Measurements from ENCODE around the gene PPP2R5D. TPM values are rescaled to one million over a fixed set of nuclear protein-coding genes. Genes with fewer than 3 reads are reported as not detected.

PPP2R5D gene
- total RNA-seq, 6 experiments from 2014 or later: 37.7 to 50.7 (median 43.4) TPM

GRCh38 chr6:43021270-43022047 is 37.1 kb downstream of the PPP2R5D start, which contains the start of gene RRP36:
RRP36 (plus strand) TSS chr6:43021623; CDS start chr6:43021655, 32 bp downstream.
- no peaks in the 10 kb centered on the region; the same call in 1 of the 2 replicates for H3K27me3 Mint-ChIP-seq (ENCODE audit: insufficient read depth)
- TF ChIP-seq CTCF (IDR thresholded peaks at IDR 0.05): no peak
- peak within 1 kb of the TSS; percentile 94 for H3K27ac Mint-ChIP-seq
- no peaks in the 10 kb centered on the region for H3K9me3 Mint-ChIP-seq
- peaks cover 33% of the 10 kb centered on the region for H3K4me1 Mint-ChIP-seq (ENCODE audit: low read depth)
- peak; percentile 66 for DNase-seq
- peaks cover 30% of the 10 kb centered on the region for H3K36me3 Mint-ChIP-seq (ENCODE audit: low read depth)
- H3K4me3 Mint-ChIP-seq: peak within 1 kb of the TSS; percentile 100

GRCh38 chr6:43024436-43024835 is 40.1 kb downstream of the PPP2R5D start:
- H3K27ac Mint-ChIP-seq: peak overlapping the region; percentile 42
- TF ChIP-seq CTCF (IDR thresholded peaks at IDR 0.05): no peak
- H3K4me1 Mint-ChIP-seq (ENCODE audit: low read depth): peaks cover 22% of the 10 kb centered on the region
- no peak for DNase-seq
- peaks cover 27% of the 10 kb centered on the region for H3K36me3 Mint-ChIP-seq (ENCODE audit: low read depth)
- H3K27me3 Mint-ChIP-seq (ENCODE audit: insufficient read depth): no peaks in the 10 kb centered on the region; the same call in 1 of the 2 replicates
- no peaks in the 10 kb centered on the region for H3K9me3 Mint-ChIP-seq
- peak overlapping the region; percentile 27 for H3K4me3 Mint-ChIP-seq

GRCh38 chr6:43026365-43026764 is 42.0 kb downstream of the PPP2R5D start:
- H3K4me1 Mint-ChIP-seq (ENCODE audit: low read depth): peaks cover 10% of the 10 kb centered on the region
- peaks cover 27% of the 10 kb centered on the region for H3K36me3 Mint-ChIP-seq (ENCODE audit: low read depth)
- no peaks in the 10 kb centered on the region; the same call in 1 of the 2 replicates for H3K27me3 Mint-ChIP-seq (ENCODE audit: insufficient read depth)
- no peaks in the 10 kb centered on the region for H3K9me3 Mint-ChIP-seq
- no peak overlapping the region for H3K27ac Mint-ChIP-seq
- TF ChIP-seq CTCF (IDR thresholded peaks at IDR 0.05): no peak
- DNase-seq: no peak
- H3K4me3 Mint-ChIP-seq: no peak overlapping the region

- TF ChIP-seq CTCF (IDR thresholded peaks at IDR 0.05): no peak
- no peaks in the 10 kb centered on the region for H3K9me3 Mint-ChIP-seq
- H3K27ac Mint-ChIP-seq: no peak overlapping the region
- H3K4me3 Mint-ChIP-seq: no peak overlapping the region
- peaks cover 6% of the 10 kb centered on the region for H3K4me1 Mint-ChIP-seq (ENCODE audit: low read depth)
- H3K36me3 Mint-ChIP-seq (ENCODE audit: low read depth): peaks cover 34% of the 10 kb centered on the region
- no peak for DNase-seq
- H3K27me3 Mint-ChIP-seq (ENCODE audit: insufficient read depth): 0 out of 2 replicates have a peak, but pooled peaks cover 2% of the 10 kb centered on the region
Measured at GRCh38 chr6:43029120-43029519, 44.8 kb downstream of the PPP2R5D start.

- H3K4me1 Mint-ChIP-seq (ENCODE audit: low read depth): no peaks in the 10 kb centered on the region
Measured at GRCh38 chr6:43032326-43032725, 48.0 kb downstream of the PPP2R5D start.

More at GRCh38 chr6:43032326-43032725, 48.0 kb downstream of the PPP2R5D start:
- peaks cover 2% of the 10 kb centered on the region; the same call in 1 of the 2 replicates for H3K27me3 Mint-ChIP-seq (ENCODE audit: insufficient read depth)
- TF ChIP-seq CTCF (IDR thresholded peaks at IDR 0.05): no peak
- H3K9me3 Mint-ChIP-seq: no peaks in the 10 kb centered on the region
- H3K27ac Mint-ChIP-seq: no peak overlapping the region
- no peak overlapping the region for H3K4me3 Mint-ChIP-seq
- H3K36me3 Mint-ChIP-seq (ENCODE audit: low read depth): peaks cover 25% of the 10 kb centered on the region
- no peak for DNase-seq
